IMR-90 (cell line): ENCODE data around the gene HDGFL2. TPM values are rescaled to one million over a fixed set of nuclear protein-coding genes. Genes with fewer than 3 reads are reported as not detected.
A peak's percentile ranks its signal among the peaks of the same experiment; 100 is the strongest.

Experiments
- ATAC-seq: fragments of 200-7000 bp; cut with Tn5 transposase; 2 replicates; pipeline ENCODE4 v1.9.1; 2020; ENCODE audit warnings: low read depth, mild to moderate bottlenecking, moderate library complexity
- BruUV-seq: library from RNA; stranded (reverse); fragments of 400-500 nt; replicated peaks from 2 replicates; lab custom pipeline; 2021; lab: Mats Ljungman, UMichigan
- CTCF ChIA-PET: fragments of 300-600 bp; formaldehyde crosslinking; extraction: SDS; loops from one replicate; lab custom pipeline; 2021; ENCODE audit warnings: antibody characterized with exemption; lab: Yijun Ruan, JAX
- POLR2A ChIA-PET: fragments of 300-600 bp; sonication (Branson Sonifier 250); formaldehyde crosslinking; loops from one replicate; lab custom pipeline; 2022; ENCODE audit warnings: antibody characterized with exemption; ENCODE audit not compliant: unreplicated experiment; lab: Charles Lee
- DNase-seq: peaks from one replicate; pipeline ENCODE4 v3.0.0; 2013
- H2AFZ ChIP-seq: replicated peaks from 2 replicates; pipeline ENCODE3; 2013; ENCODE audit warnings: low read length, mild to moderate bottlenecking; ENCODE audit not compliant: poor library complexity
- H2AK5ac ChIP-seq: 2 replicates; pipeline ENCODE4 v1.6.1; 2013; ENCODE audit warnings: low read depth, low read length, inconsistent platforms
- H2AK9ac ChIP-seq: replicated peaks from 2 replicates; pipeline ENCODE3; 2013; ENCODE audit warnings: mild to moderate bottlenecking, low read depth, low read length, moderate library complexity; ENCODE audit not compliant: poor library complexity
- H2BK120ac ChIP-seq: 2 replicates; pipeline ENCODE4 v1.6.1; 2013; ENCODE audit warnings: low read depth, low read length, inconsistent platforms
- H2BK15ac ChIP-seq: 3 replicates; pipeline ENCODE4 v1.6.1; 2013; ENCODE audit warnings: low read depth, low read length, inconsistent platforms
- H2BK20ac ChIP-seq: 2 replicates; pipeline ENCODE4 v1.6.1; 2013; ENCODE audit warnings: low read depth, mild to moderate bottlenecking, inconsistent platforms, low read length, moderate library complexity
- H2BK5ac ChIP-seq: 2 replicates; pipeline ENCODE4 v1.6.1; 2013; ENCODE audit warnings: mild to moderate bottlenecking, low read depth, low read length, inconsistent platforms; ENCODE audit not compliant: poor library complexity, severe bottlenecking
- H3K14ac ChIP-seq: replicated peaks from 2 replicates; pipeline ENCODE4 v1.6.1; 2013; ENCODE audit warnings: low read depth, low read length, inconsistent platforms
- H3K18ac ChIP-seq: 2 replicates; pipeline ENCODE4 v1.6.1; 2013; ENCODE audit warnings: low read depth, low read length, control low read depth
- H3K23ac ChIP-seq: 2 replicates; pipeline ENCODE4 v1.6.1; 2013; ENCODE audit warnings: low read depth, low read length, inconsistent platforms
- H3K27ac ChIP-seq: 2 replicates; pipeline ENCODE4 v1.5.1; 2013; ENCODE audit warnings: mild to moderate bottlenecking, control low read depth, low read length; ENCODE audit not compliant: insufficient read depth
- H3K27me3 ChIP-seq: 2 replicates; pipeline ENCODE4 v1.6.1; 2013; ENCODE audit warnings: low read length; ENCODE audit not compliant: control insufficient read depth, insufficient read depth
- H3K36me3 ChIP-seq: 2 replicates; pipeline ENCODE4 v1.6.1; 2013; ENCODE audit warnings: low read length, mixed read lengths; ENCODE audit not compliant: control insufficient read depth, insufficient read depth
- H3K4ac ChIP-seq: 2 replicates; pipeline ENCODE4 v1.6.1; 2013; ENCODE audit warnings: low read depth, low read length, inconsistent platforms
- H3K4me1 ChIP-seq: 2 replicates; pipeline ENCODE4 v1.6.1; 2013; ENCODE audit warnings: low read length, mixed read lengths; ENCODE audit not compliant: control insufficient read depth, insufficient read depth
- H3K4me2 ChIP-seq: 2 replicates; pipeline ENCODE4 v1.6.1; 2013; ENCODE audit warnings: low read depth, mild to moderate bottlenecking, control low read depth, low read length, moderate library complexity
- H3K4me3 ChIP-seq: 2 replicates; pipeline ENCODE4 v1.5.1; 2013; ENCODE audit warnings: low read depth, mild to moderate bottlenecking, control low read depth, low read length, moderate library complexity; ENCODE audit not compliant: insufficient read depth
- H3K56ac ChIP-seq: 2 replicates; pipeline ENCODE4 v1.6.1; 2013; ENCODE audit warnings: low read length, inconsistent platforms; ENCODE audit not compliant: insufficient read depth; ENCODE audit errors: extremely low read depth
- H3K79me1 ChIP-seq, 2 experiments: 2 replicates each; pipeline ENCODE4 v1.6.1; 2013; ENCODE audit warnings: low read length in 2 of 2, inconsistent platforms in 1 of 2, low read depth in 1 of 2
- H3K9ac ChIP-seq: 2 replicates; pipeline ENCODE4 v1.6.1; 2013; ENCODE audit warnings: low read depth, low read length, control low read depth
- H3K9me1 ChIP-seq: 2 replicates; pipeline ENCODE4 v1.6.1; 2013; ENCODE audit warnings: low read length, inconsistent platforms; ENCODE audit not compliant: insufficient read depth
- H3K9me3 ChIP-seq: 2 replicates; pipeline ENCODE4 v1.6.1; 2013; ENCODE audit warnings: low read length; ENCODE audit not compliant: control insufficient read depth, insufficient read depth
- H4K20me1 ChIP-seq: 2 replicates; pipeline ENCODE4 v1.6.1; 2013; ENCODE audit warnings: low read length, inconsistent platforms; ENCODE audit not compliant: insufficient read depth
- H4K5ac ChIP-seq: 2 replicates; pipeline ENCODE4 v1.6.1; 2013; ENCODE audit warnings: mild to moderate bottlenecking, low read depth, low read length, control low read depth
- H4K8ac ChIP-seq, 2 experiments: 2 replicates each; pipeline ENCODE4 v1.6.1; 2013; ENCODE audit warnings: low read depth in 2 of 2, low read length in 2 of 2, control low read depth in 1 of 2, inconsistent platforms in 1 of 2
- H4K91ac ChIP-seq: 2 replicates; pipeline ENCODE4 v1.6.1; 2013; ENCODE audit warnings: low read depth, low read length, inconsistent platforms; ENCODE audit not compliant: insufficient read depth
- BHLHE40 ChIP-seq: fragments of 150-350 bp; IDR thresholded peaks from 2 replicates; pipeline ENCODE4 v1.6.1; 2016; ENCODE audit warnings: mild to moderate bottlenecking, low read depth, low read length
- CEBPB ChIP-seq: IDR thresholded peaks from 2 replicates; pipeline ENCODE4 v1.6.1; 2012; ENCODE audit warnings: low read depth, low read length, improper control_type of control experiment
- CHD1 ChIP-seq: IDR thresholded peaks from 2 replicates; pipeline ENCODE4 v1.6.1; 2012; ENCODE audit warnings: low read depth, low read length, improper control_type of control experiment
- FOS ChIP-seq: fragments of 150-350 bp; IDR thresholded peaks from 2 replicates; pipeline ENCODE4 v1.6.1; 2016; ENCODE audit warnings: low read depth, low read length
- MAFK ChIP-seq: IDR thresholded peaks from 2 replicates; pipeline ENCODE4 v1.6.1; 2012; ENCODE audit warnings: low read depth, low read length, improper control_type of control experiment
- RCOR1 ChIP-seq: IDR thresholded peaks from 2 replicates; pipeline ENCODE4 v1.6.1; 2012; ENCODE audit warnings: mild to moderate bottlenecking, low read length, improper control_type of control experiment; ENCODE audit not compliant: insufficient replicate concordance
- WGBS, 2 experiments: methylation state at CpG; one replicate each; pipeline versions ENCODE4 v1.1.5 to v1.1.7; 2013; ENCODE audit warnings: missing lambda C conversion rate in 2 of 2; ENCODE audit not compliant: insufficient read length in 1 of 2; ENCODE audit errors: extremely low coverage in 2 of 2; 5-methylcytosine and 5-hydroxymethylcytosine counted together
- dilution Hi-C: fragments of 300-500 bp; cut with HindIII; formaldehyde crosslinking; loops from one replicate; pipeline ENCODE4 v1.14.3; 2018; ENCODE audit warnings: low sequenced_read_pairs; ENCODE audit not compliant: unreplicated experiment
- in situ Hi-C: fragments of 300-500 bp; cut with MboI; formaldehyde crosslinking; loops from 3 replicates; pipeline ENCODE4 v1.14.3; 2019; ENCODE audit warnings: low sequenced_read_pairs, inconsistent platforms, mixed read lengths
- intact Hi-C: fragments of 100-400 bp; cut with micrococcal nuclease; formaldehyde crosslinking; loops from 2 replicates; pipeline ENCODE4 v1.10.0; 2022
- polyA plus RNA-seq, 3 experiments: library from polyadenylated mRNA; depleted of rRNA; stranded (reverse); fragments of >200 nt; gene quantifications; 2 replicates each; pipeline ENCODE4 v1.2.3, GENCODE V29; 2012; ENCODE audit warnings: low replicate concordance in 1 of 3
- total RNA-seq: library from RNA; depleted of rRNA; stranded (reverse); fragments of >200 nt; gene quantifications from 2 replicates; pipeline ENCODE4 v1.2.3, GENCODE V29; 2012

HDGFL2 gene
- total and polyA plus RNA-seq, 2 of the 4 experiments (the other 2 are of a cell fraction), result 35.8 to 48.5 TPM

GRCh38 chr19:4429256-4429655 is 42.8 kb upstream of the HDGFL2 start:
- H2AK5ac ChIP-seq, result no peak overlapping the region
- 0 out of 2 replicates have a peak overlapping the region, but pooled peaks have one; percentile 24 for H4K91ac ChIP-seq
- ChIA-PET CTCF (no interaction called here), POLR2A (no interaction called here)
- in situ Hi-C loops, result no loop called here
- intact Hi-C loops, result no loop called here
- peaks cover 11% of the 10 kb centered on the region; the same call in 1 of the 2 replicates for H3K4me1 ChIP-seq
- H4K5ac ChIP-seq, result no peak overlapping the region
- H3K14ac ChIP-seq, result no peak overlapping the region
- H3K18ac ChIP-seq, result no peak overlapping the region
- H3K23ac ChIP-seq, result no peak overlapping the region
- no peak overlapping the region for H3K4me3 ChIP-seq
- no peaks in the 10 kb centered on the region for H3K9me3 ChIP-seq
- dilution Hi-C loops, result no loop called here
- no peak overlapping the region for H4K8ac ChIP-seq
- no peak overlapping the region for H2BK120ac ChIP-seq
- no peak overlapping the region for H3K9ac ChIP-seq
- H4K20me1 ChIP-seq, result no peaks in the 10 kb centered on the region
- H2AFZ ChIP-seq, result no peak overlapping the region
- no peak overlapping the region for H2BK20ac ChIP-seq
- DNase-seq, result peak; percentile 62
- WGBS, 2 experiments, result 92% methylated on average over 4 of the region's 16 CpGs; no CpG with 5 or more reads in 1 of the 2 experiments
- no peak for TF ChIP-seq FOS
- no peak for TF ChIP-seq RCOR1
- TF ChIP-seq CEBPB, result peak; percentile 16; the same call in 1 of the 2 replicates
- TF ChIP-seq BHLHE40, result no peak
- no peak for TF ChIP-seq CHD1
- TF ChIP-seq MAFK, result no peak
- H3K79me1 ChIP-seq, result peaks cover 6% of the 10 kb centered on the region in 2 experiments; a peak in 1 of 4 replicates
- no TSS peak for BruUV-seq
- no peaks in the 10 kb centered on the region for H3K27me3 ChIP-seq
- no peak overlapping the region for H3K4ac ChIP-seq
- no peak overlapping the region for H3K56ac ChIP-seq
- H2BK15ac ChIP-seq, result no peak overlapping the region
- H2BK5ac ChIP-seq, result no peak overlapping the region
- peak overlapping the region; percentile 71 for H2AK9ac ChIP-seq
- ATAC-seq, result no peak
- peaks cover 20% of the 10 kb centered on the region for H3K36me3 ChIP-seq
- H3K27ac ChIP-seq, result peak overlapping the region; percentile 23; the same call in 1 of the 2 replicates
- no peak overlapping the region for H3K4me2 ChIP-seq
- no peaks in the 10 kb centered on the region; the same call in 1 of the 2 replicates for H3K9me1 ChIP-seq
